ENCODE results near the gene GMCL2. TPM values are rescaled to one million over a fixed set of nuclear protein-coding genes. Genes with fewer than 3 reads are reported as not detected.

GMCL2 gene
- total RNA-seq, 1 experiment from 2014 or later: not detected

DNA sequence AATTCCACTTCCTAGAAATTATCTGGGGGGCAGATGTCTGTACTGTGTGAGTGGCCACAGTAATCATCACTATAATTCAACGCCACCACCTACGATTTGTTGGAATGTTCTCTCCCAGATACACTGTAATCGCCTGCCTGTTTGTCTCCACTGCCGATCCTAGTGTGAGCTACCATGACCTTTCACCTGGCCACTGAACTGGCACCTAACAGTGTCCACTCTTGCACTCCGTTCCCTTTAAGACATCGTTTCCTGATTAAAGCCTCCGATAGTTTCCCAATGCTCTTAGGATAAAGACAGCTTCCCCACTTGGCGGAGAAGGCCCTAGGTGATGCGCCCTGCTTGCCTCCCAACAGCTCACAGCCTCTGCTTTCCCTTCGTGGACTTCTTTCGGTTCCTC is 41.4 kb upstream of the GMCL2 start:
- Histone ChIP-seq H3K56ac (ENCODE audit: insufficient read length, low read depth, low read length) (no peak overlapping the region), H2AFZ (ENCODE audit: low read length) (no peak overlapping the region), H4K8ac (replicated peaks; ENCODE audit: insufficient read length, low read depth, low read length) (no peak overlapping the region), H2BK120ac (ENCODE audit: low read depth, low read length, poor library complexity, severe bottlenecking) (no peak overlapping the region), H3K4me1 (ENCODE audit: insufficient read depth, low read length) (no peaks in the 10 kb centered on the region), H3K79me2 (ENCODE audit: insufficient read depth, low read length) (peaks cover 4% of the 10 kb centered on the region; the same call in 1 of the 2 replicates), H3K23ac (ENCODE audit: insufficient read length, low read depth, low read length) (no peak overlapping the region), H3K23me2 (ENCODE audit: insufficient read length, low read depth, low read length, poor library complexity, severe bottlenecking) (peaks cover 3% of the 10 kb centered on the region), H3K4me2 (ENCODE audit: insufficient read depth, insufficient read length, low read length) (no peak overlapping the region), H3K9me3 (ENCODE audit: control insufficient read depth, low read depth, low read length) (no peaks in the 10 kb centered on the region), H2AK5ac (ENCODE audit: insufficient read length, low read length) (no peak overlapping the region), H3K4ac (ENCODE audit: low read depth, low read length) (no peak overlapping the region), H3K18ac (ENCODE audit: insufficient read length, low read depth, low read length) (no peak overlapping the region), H3T11ph (ENCODE audit: low read length) (no peak overlapping the region), H3K79me1 (ENCODE audit: insufficient read depth, low read depth, low read length, poor library complexity, severe bottlenecking) (no peaks in the 10 kb centered on the region), H3K27ac (ENCODE audit: insufficient read length, low read depth, low read length) (no peak overlapping the region), H2BK12ac (ENCODE audit: insufficient read length, low read depth, low read length) (no peak overlapping the region), H4K91ac (ENCODE audit: insufficient read length, low read depth, low read length) (no peak overlapping the region), H3K14ac (ENCODE audit: insufficient read depth, low read length) (no peak overlapping the region), H2BK5ac (ENCODE audit: insufficient read length, low read length) (no peak overlapping the region), H2BK15ac (ENCODE audit: low read depth, low read length) (no peak overlapping the region), H4K5ac (ENCODE audit: insufficient read length, low read depth, low read length) (no peak overlapping the region), H3K27me3 (ENCODE audit: insufficient read depth, low read length) (no peaks in the 10 kb centered on the region), H4K20me1 (ENCODE audit: control insufficient read depth, insufficient read depth, insufficient read length) (peaks cover 3% of the 10 kb centered on the region), H3K9ac (ENCODE audit: extremely low read depth, insufficient read length, low read length) (no peak overlapping the region), H2BK20ac (ENCODE audit: low read depth, low read length, poor library complexity, severe bottlenecking) (no peak overlapping the region)
- Mint-ChIP-seq H3K4me3 (no peak overlapping the region), H3K27ac (no peak overlapping the region), H3K9me3 (no peaks in the 10 kb centered on the region; a peak in 1 of 5 replicates), H3K36me3 (ENCODE audit: insufficient read depth in 1 of 3, low read depth in 3 of 3) (peaks cover 44 to 66% (median 53%) of the 10 kb centered on the region in 3 experiments), H3K27me3 (ENCODE audit: low read depth) (no peaks in the 10 kb centered on the region), H3K4me1 (peaks cover 16 to 25% of the 10 kb centered on the region in 2 experiments)
- TF ChIP-seq, protein P1, sequence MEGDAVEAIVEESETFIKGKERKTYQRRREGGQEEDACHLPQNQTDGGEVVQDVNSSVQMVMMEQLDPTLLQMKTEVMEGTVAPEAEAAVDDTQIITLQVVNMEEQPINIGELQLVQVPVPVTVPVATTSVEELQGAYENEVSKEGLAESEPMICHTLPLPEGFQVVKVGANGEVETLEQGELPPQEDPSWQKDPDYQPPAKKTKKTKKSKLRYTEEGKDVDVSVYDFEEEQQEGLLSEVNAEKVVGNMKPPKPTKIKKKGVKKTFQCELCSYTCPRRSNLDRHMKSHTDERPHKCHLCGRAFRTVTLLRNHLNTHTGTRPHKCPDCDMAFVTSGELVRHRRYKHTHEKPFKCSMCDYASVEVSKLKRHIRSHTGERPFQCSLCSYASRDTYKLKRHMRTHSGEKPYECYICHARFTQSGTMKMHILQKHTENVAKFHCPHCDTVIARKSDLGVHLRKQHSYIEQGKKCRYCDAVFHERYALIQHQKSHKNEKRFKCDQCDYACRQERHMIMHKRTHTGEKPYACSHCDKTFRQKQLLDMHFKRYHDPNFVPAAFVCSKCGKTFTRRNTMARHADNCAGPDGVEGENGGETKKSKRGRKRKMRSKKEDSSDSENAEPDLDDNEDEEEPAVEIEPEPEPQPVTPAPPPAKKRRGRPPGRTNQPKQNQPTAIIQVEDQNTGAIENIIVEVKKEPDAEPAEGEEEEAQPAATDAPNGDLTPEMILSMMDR (conservative IDR thresholded peaks at IDR 0.05): no peak
- no CpG with 5 or more reads among the region's 11 CpGs for WGBS (ENCODE audit: extremely low coverage, insufficient read length, low lambda C conversion rate)
- DNase-seq: no peak

Data from H9 (cell line).